ENCODE data around the gene HDDC3. TPM values are rescaled to one million over a fixed set of nuclear protein-coding genes. Genes with fewer than 3 reads are reported as not detected.
A peak's percentile ranks its signal among the peaks of the same experiment; 100 is the strongest.

Gene HDDC3
- total RNA-seq, 1 experiment from 2014 or later, result 13.3 TPM

DNA sequence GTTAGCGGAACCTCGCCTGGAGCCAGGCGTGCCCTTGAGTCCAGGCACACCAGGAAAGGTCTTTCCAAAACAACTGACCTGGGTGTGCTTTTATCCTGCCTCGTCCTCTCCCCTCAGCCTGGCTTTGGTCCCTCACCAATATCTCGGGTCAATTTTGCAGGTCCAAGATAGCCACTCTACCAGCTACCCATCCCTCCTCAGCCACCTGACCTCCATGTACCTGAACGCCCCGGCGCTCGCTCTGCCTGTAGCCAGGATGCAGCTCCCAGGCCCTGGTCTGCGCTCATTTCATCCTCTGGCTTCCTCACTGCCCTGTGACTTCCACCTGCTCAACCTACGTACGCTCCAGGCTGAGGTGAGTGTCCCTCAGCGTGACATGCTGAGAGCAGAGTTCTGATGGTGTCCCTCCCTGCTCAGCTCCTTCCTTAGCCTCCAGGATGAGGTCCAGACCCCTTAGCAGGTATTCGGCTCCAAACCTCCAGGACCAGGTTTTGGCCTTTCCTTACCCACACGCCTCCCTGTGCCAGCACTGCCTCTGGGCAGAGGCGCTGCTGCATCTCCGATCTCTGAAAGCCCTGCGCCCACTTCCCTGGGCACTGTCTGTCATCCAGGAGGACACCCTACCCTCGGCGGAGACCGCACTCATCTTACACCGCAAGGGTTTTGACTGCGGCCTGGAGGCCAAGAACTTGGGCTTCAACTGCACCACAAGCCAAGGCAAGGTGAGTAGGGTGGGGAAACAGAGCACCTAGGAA is 14.1 kb downstream of the HDDC3 start:
- Histone ChIP-seq H3K14ac (ENCODE audit: insufficient read depth, low read length) (no peak overlapping the region), H2BK120ac (ENCODE audit: low read depth, low read length, poor library complexity, severe bottlenecking) (no peak overlapping the region), H3K79me1 (ENCODE audit: insufficient read depth, low read depth, low read length, poor library complexity, severe bottlenecking) (no peaks in the 10 kb centered on the region), H2BK5ac (ENCODE audit: insufficient read length, low read length) (no peak overlapping the region), H3K4me2 (ENCODE audit: insufficient read depth, insufficient read length, low read length) (no peak overlapping the region), H3K27me3 (ENCODE audit: insufficient read depth, low read length) (no peaks in the 10 kb centered on the region), H2BK12ac (ENCODE audit: insufficient read length, low read depth, low read length) (no peak overlapping the region), H2AFZ (ENCODE audit: low read length) (no peak overlapping the region), H2BK20ac (ENCODE audit: low read depth, low read length, poor library complexity, severe bottlenecking) (no peak overlapping the region), H4K8ac (replicated peaks; ENCODE audit: insufficient read length, low read depth, low read length) (no peak overlapping the region), H3K9me3 (ENCODE audit: control insufficient read depth, low read depth, low read length) (no peaks in the 10 kb centered on the region), H4K91ac (ENCODE audit: insufficient read length, low read depth, low read length) (no peak overlapping the region), H2AK5ac (ENCODE audit: insufficient read length, low read length) (no peak overlapping the region), H3K18ac (ENCODE audit: insufficient read length, low read depth, low read length) (no peak overlapping the region), H3K79me2 (ENCODE audit: insufficient read depth, low read length) (no peaks in the 10 kb centered on the region), H3K9ac (ENCODE audit: extremely low read depth, insufficient read length, low read length) (no peak overlapping the region), H3K27ac (ENCODE audit: insufficient read length, low read depth, low read length) (no peak overlapping the region), H4K5ac (ENCODE audit: insufficient read length, low read depth, low read length) (no peak overlapping the region), H3K23ac (ENCODE audit: insufficient read length, low read depth, low read length) (no peak overlapping the region), H3T11ph (ENCODE audit: low read length) (no peak overlapping the region), H3K4me1 (ENCODE audit: insufficient read depth, low read length) (no peaks in the 10 kb centered on the region), H2BK15ac (ENCODE audit: low read depth, low read length) (no peak overlapping the region), H3K23me2 (ENCODE audit: insufficient read length, low read depth, low read length, poor library complexity, severe bottlenecking) (no peaks in the 10 kb centered on the region), H3K4ac (ENCODE audit: low read depth, low read length) (no peak overlapping the region), H3K56ac (ENCODE audit: insufficient read length, low read depth, low read length) (no peak overlapping the region), H4K20me1 (ENCODE audit: control insufficient read depth, insufficient read depth, insufficient read length) (no peaks in the 10 kb centered on the region)
- no peak for DNase-seq
- TF ChIP-seq, protein P1, sequence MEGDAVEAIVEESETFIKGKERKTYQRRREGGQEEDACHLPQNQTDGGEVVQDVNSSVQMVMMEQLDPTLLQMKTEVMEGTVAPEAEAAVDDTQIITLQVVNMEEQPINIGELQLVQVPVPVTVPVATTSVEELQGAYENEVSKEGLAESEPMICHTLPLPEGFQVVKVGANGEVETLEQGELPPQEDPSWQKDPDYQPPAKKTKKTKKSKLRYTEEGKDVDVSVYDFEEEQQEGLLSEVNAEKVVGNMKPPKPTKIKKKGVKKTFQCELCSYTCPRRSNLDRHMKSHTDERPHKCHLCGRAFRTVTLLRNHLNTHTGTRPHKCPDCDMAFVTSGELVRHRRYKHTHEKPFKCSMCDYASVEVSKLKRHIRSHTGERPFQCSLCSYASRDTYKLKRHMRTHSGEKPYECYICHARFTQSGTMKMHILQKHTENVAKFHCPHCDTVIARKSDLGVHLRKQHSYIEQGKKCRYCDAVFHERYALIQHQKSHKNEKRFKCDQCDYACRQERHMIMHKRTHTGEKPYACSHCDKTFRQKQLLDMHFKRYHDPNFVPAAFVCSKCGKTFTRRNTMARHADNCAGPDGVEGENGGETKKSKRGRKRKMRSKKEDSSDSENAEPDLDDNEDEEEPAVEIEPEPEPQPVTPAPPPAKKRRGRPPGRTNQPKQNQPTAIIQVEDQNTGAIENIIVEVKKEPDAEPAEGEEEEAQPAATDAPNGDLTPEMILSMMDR (conservative IDR thresholded peaks at IDR 0.05), result no peak
- Mint-ChIP-seq H3K36me3 (ENCODE audit: insufficient read depth in 1 of 3, low read depth in 3 of 3) (peaks cover 3 to 57% (median 12%) of the 10 kb centered on the region in 3 experiments; a peak in 6 of 7 replicates), H3K4me3 (no peak overlapping the region), H3K4me1 (peaks cover 11 to 12% of the 10 kb centered on the region in 2 experiments), H3K27me3 (ENCODE audit: low read depth) (no peaks in the 10 kb centered on the region), H3K9me3 (no peaks in the 10 kb centered on the region), H3K27ac (peak overlapping the region; percentile 6 to 59 (median 57); a peak in 4 of 7 replicates)
- WGBS (ENCODE audit: extremely low coverage, insufficient read length, low lambda C conversion rate), result no CpG with 5 or more reads among the region's 23 CpGs
